Ascending aorta (tissue), 2 donors: ENCODE data around the gene PLXNA4. TPM values are rescaled to one million over a fixed set of nuclear protein-coding genes. Genes with fewer than 3 reads are reported as not detected.
A peak's percentile ranks its signal among the peaks of the same experiment; 100 is the strongest.

ENCODE experiments used
- DNase-seq, 2 donors: peaks; one replicate each; pipeline ENCODE4 v3.0.0-alpha.2; 2019; ENCODE audit warnings: low spot score in 2 of 2
- H3K27ac ChIP-seq, 2 donors: fragments of 200-600 bp; sonication (generic); one replicate each; pipeline ENCODE4 v1.5.1; 2016 to 2017; ENCODE audit warnings: mild to moderate bottlenecking in 1 of 2
- H3K27me3 ChIP-seq: fragments of 200-600 bp; sonication (generic); one replicate; pipeline ENCODE4 v1.5.1; 2017
- H3K36me3 ChIP-seq, 2 donors: fragments of 200-600 bp; sonication (generic); one replicate each; pipeline ENCODE4 v1.5.1; 2016
- H3K4me1 ChIP-seq, 2 donors: fragments of 200-600 bp; sonication (generic); one replicate each; pipeline ENCODE4 v1.5.1; 2016 to 2017; ENCODE audit warnings: mild to moderate bottlenecking in 1 of 2
- H3K4me3 ChIP-seq, 2 donors: fragments of 200-600 bp; sonication (generic); one replicate each; pipeline ENCODE4 v1.5.1; 2016 to 2017; ENCODE audit warnings: mild to moderate bottlenecking in 1 of 2
- H3K9me3 ChIP-seq, 2 donors: fragments of 200-600 bp; sonication (generic); one replicate each; pipeline ENCODE4 v1.5.1; 2016
- intact Hi-C: fragments of 100-400 bp; cut with DNase I; formaldehyde crosslinking; loops from one replicate; pipeline ENCODE4 v1.15.1; 2023
- total RNA-seq: library from RNA; depleted of rRNA; stranded (reverse); fragments of >200 nt; gene quantifications from one replicate; pipeline ENCODE4 v1.1.0, GENCODE V29; 2016
- TF ChIP-seq, protein P1 (sequence below), 3 experiments: fragments of 200-600 bp in 2 of 3; fragments of 450-650 bp in 1 of 3; sonication (generic) in 2 of 3; IDR thresholded peaks; one replicate each; pipeline ENCODE4 v1.5.1; 2016 to 2019; ENCODE audit warnings: antibody characterized with exemption in 3 of 3, mild to moderate bottlenecking in 1 of 3, moderate library complexity in 1 of 3

The PLXNA4 gene
- total RNA-seq, 1 donor from 2014 or later: 27.1 TPM

DNA sequence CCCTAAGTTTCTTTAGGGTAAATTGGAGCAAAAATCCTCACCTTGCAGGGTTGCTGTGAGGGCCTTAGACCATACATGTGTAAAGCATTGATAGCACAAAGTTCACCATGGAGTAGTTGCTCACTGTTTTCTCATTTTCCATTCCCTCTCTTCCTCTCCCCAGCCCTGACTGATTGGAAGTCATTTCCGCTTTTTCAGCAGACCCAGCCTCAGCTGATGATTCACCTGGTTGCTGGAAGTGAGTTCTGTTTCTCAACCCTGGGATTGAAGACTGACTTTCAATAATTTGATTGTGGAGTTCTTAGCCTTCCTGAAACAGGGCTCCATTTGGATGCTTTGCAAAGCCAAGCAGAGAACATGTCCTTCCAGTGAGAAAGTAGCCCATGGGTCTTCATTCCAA, 107.0 kb downstream of the PLXNA4 start:
- Histone ChIP-seq H3K4me1 (peaks cover 2 to 25% of the 10 kb centered on the region in 2 donors), H3K27me3 (no peaks in the 10 kb centered on the region), H3K27ac (no peak overlapping the region), H3K9me3 (no peaks in the 10 kb centered on the region), H3K4me3 (no peak overlapping the region), H3K36me3 (no peaks in the 10 kb centered on the region)
- TF ChIP-seq, protein P1, sequence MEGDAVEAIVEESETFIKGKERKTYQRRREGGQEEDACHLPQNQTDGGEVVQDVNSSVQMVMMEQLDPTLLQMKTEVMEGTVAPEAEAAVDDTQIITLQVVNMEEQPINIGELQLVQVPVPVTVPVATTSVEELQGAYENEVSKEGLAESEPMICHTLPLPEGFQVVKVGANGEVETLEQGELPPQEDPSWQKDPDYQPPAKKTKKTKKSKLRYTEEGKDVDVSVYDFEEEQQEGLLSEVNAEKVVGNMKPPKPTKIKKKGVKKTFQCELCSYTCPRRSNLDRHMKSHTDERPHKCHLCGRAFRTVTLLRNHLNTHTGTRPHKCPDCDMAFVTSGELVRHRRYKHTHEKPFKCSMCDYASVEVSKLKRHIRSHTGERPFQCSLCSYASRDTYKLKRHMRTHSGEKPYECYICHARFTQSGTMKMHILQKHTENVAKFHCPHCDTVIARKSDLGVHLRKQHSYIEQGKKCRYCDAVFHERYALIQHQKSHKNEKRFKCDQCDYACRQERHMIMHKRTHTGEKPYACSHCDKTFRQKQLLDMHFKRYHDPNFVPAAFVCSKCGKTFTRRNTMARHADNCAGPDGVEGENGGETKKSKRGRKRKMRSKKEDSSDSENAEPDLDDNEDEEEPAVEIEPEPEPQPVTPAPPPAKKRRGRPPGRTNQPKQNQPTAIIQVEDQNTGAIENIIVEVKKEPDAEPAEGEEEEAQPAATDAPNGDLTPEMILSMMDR (IDR thresholded peaks at IDR 0.05): no peak
- no peak for DNase-seq
- intact Hi-C loops: loop anchor here (5.0 kb wide), 1 partner anchor 37 kb away; no protein-coding TSS in a partner anchor

DNA sequence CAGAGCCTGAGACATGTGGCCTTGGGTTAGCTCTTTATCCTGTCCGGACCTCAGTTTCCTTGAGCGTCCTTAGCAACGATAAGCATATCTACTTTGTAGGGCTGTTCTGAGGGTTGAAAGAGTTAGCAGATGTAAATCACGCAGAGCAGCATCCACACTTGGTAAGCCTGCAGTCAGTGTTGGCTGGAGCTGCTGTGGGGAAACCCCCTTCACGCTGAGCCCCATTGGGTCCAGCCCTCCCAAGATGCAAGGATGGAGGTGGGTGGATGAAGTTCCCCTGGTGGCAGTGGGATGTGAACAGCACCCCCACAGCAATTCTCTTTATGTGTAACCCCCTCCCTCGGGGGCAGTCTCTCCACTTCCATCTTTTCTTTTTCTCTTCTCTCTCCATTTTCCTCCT, 109.9 kb downstream of the PLXNA4 start:
- Histone ChIP-seq H3K4me1 (peaks cover 2 to 11% of the 10 kb centered on the region in 2 donors), H3K36me3 (no peaks in the 10 kb centered on the region), H3K9me3 (no peaks in the 10 kb centered on the region), H3K4me3 (no peak overlapping the region), H3K27me3 (no peaks in the 10 kb centered on the region), H3K27ac (no peak overlapping the region)
- DNase-seq: no peak
- intact Hi-C loops: loop anchor here (5.0 kb wide), 1 partner anchor 34 kb away; no protein-coding TSS in a partner anchor
- TF ChIP-seq, protein P1 (IDR thresholded peaks at IDR 0.05): no peak

DNA sequence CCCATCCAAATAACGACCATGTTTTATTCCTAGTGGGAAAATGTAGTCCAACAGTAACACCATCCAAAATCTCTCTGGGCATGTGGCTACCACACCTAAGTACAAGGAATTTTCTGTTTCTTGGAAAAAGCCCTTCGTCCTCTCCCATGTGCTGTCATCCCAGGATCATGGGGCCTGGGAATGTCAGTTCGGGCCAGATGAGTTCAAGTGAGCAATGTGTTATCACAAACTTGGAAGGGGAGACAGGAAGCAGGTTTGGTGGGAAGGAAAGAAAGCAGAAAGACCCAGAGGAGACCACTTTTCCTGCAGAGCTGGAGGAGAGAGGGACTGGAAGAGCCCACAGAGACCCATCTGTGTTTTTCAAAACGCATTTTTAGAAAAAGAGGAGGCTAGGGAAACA, 110.8 kb downstream of the PLXNA4 start:
- intact Hi-C loops: loop anchor here (5.0 kb wide), 1 partner anchor 33 kb away; no protein-coding TSS in a partner anchor
- DNase-seq: no peak
- no peaks in the 10 kb centered on the region for H3K36me3 ChIP-seq
- H3K27me3 ChIP-seq: no peaks in the 10 kb centered on the region
- peaks cover 2 to 11% of the 10 kb centered on the region in 2 donors for H3K4me1 ChIP-seq
- TF ChIP-seq, protein P1 (IDR thresholded peaks at IDR 0.05): no peak
- no peaks in the 10 kb centered on the region for H3K9me3 ChIP-seq
- no peak overlapping the region for H3K4me3 ChIP-seq
- H3K27ac ChIP-seq: peak overlapping the region in 1 of 2 donors; percentile 9

DNA sequence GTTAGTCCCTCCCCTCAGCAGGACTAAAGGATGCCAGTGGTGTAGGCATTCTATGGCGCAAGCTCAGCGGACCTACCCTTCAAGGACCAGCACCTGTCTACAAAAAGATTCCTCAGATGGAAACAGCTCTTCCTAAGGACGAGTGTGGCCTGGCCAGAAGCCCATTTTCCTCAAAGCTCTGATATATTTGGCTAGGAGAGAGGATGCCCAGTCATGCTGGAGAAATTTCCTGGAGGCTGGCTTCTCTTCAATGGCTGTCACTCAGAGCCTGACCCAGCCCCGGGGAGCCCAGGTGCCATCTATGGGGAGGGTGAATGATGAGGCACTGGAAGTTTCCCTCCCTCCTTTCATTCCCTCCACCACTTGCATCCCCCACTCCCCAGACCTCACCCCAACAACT, 111.5 kb downstream of the PLXNA4 start:
- Histone ChIP-seq H3K4me1 (peaks cover 2 to 11% of the 10 kb centered on the region in 2 donors), H3K27ac (no peak overlapping the region), H3K9me3 (no peaks in the 10 kb centered on the region), H3K4me3 (no peak overlapping the region), H3K36me3 (no peaks in the 10 kb centered on the region), H3K27me3 (no peaks in the 10 kb centered on the region)
- peak in 1 of 2 donors; percentile 79 for DNase-seq
- intact Hi-C loops: loop anchor here (5.0 kb wide), 1 partner anchor 32 kb away; no protein-coding TSS in a partner anchor
- TF ChIP-seq, protein P1 (IDR thresholded peaks at IDR 0.05): no peak

DNA sequence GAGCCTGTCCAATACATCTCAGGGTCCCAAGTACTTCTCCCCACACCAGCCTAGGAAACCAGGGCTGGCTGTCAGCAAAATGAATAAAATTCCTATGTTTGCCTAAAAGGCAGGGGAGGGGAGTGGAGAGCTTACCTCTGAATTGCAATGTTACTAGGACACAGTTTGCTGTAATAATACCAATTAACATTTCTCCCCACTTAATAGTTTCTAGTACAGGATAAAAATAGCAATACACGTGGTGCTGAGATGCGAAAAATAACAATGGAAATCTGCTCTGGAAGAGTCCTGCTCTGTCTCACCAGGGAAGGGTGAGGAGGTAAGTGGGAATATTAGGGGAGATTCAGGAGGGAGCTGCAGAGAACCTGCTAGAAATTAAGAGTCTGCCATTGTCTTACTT, 112.3 kb downstream of the PLXNA4 start:
- intact Hi-C loops: no loop called here
- H3K27me3 ChIP-seq: no peaks in the 10 kb centered on the region
- H3K4me1 ChIP-seq: peaks cover 2 to 11% of the 10 kb centered on the region in 2 donors
- H3K4me3 ChIP-seq: no peak overlapping the region
- H3K9me3 ChIP-seq: no peaks in the 10 kb centered on the region
- H3K27ac ChIP-seq: peak overlapping the region; percentile 27 to 29
- DNase-seq: no peak
- TF ChIP-seq, protein P1 (IDR thresholded peaks at IDR 0.05): no peak
- no peaks in the 10 kb centered on the region for H3K36me3 ChIP-seq

DNA sequence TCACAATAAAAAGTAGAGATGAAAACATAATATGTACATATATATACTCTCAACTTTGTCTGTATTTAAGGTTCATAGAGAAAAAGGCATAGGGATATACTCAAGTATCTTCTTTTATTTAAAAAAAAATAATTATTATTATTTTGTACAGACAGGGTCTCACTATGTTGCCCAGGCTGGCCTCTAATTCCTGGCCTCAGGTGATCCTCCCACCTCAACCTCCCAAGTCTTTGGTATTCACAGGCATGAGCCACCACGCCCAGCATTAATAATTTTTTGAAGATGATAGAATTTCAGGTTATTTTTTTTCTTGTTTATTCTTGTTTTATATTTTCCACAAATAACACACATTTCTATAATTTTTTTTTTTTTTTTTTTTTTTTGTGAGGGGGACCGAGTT, 113.8 kb downstream of the PLXNA4 start:
- Histone ChIP-seq H3K4me1 (peaks cover 2 to 11% of the 10 kb centered on the region in 2 donors), H3K27ac (no peak overlapping the region), H3K4me3 (no peak overlapping the region), H3K9me3 (no peaks in the 10 kb centered on the region), H3K36me3 (no peaks in the 10 kb centered on the region), H3K27me3 (no peaks in the 10 kb centered on the region)
- no peak for DNase-seq
- TF ChIP-seq, protein P1 (IDR thresholded peaks at IDR 0.05): no peak
- intact Hi-C loops: no loop called here
